Left lobe of liver (tissue), 2 donors: ENCODE measurements around the gene FABP6. TPM values are rescaled to one million over a fixed set of nuclear protein-coding genes. Genes with fewer than 3 reads are reported as not detected.
"Not testable (repeated sequence)": the region's sequence is repeated elsewhere in the genome, so short reads cannot be mapped to it uniquely, and the experiment has no call there.

Experiments used
- ATAC-seq: fragments of 200-7000 bp; cut with Tn5 transposase; one replicate; pipeline ENCODE4 v1.9.1; 2020; ENCODE audit warnings: mild to moderate bottlenecking, moderate library complexity
- DNase-seq: peaks from one replicate; pipeline ENCODE4 v3.0.0-alpha.2; 2020; ENCODE audit warnings: low spot score
- total RNA-seq: library from RNA; stranded (reverse); gene quantifications from one replicate; pipeline ENCODE4 v1.2.1, GENCODE V29; 2021
- donor health status: DM: no; HTN: no; CAD: no; lungs with moderate emphysema.
- donor health status: DM: no; HTN: yes; CAD: no.

The FABP6 gene
- total RNA-seq = not detected

GRCh38 chr5:160229190-160229742, at the start of gene FABP6:
FABP6 (plus strand) TSS chr5:160229506; CDS start chr5:160229558, 52 bp downstream.
- DNase-seq (no peak), ATAC-seq (no peak)

- ATAC-seq = no peak
- DNase-seq = no peak
Measured at GRCh38 chr5:160180931-160181330, 48.4 kb upstream of the FABP6 start.

GRCh38 chr5:160181965-160182622, 47.2 kb upstream of the FABP6 start:
- no peak for ATAC-seq

GRCh38 chr5:160183075-160183474, 46.2 kb upstream of the FABP6 start:
- no peak for DNase-seq
- no peak for ATAC-seq

More at GRCh38 chr5:160181965-160182622, 47.2 kb upstream of the FABP6 start:
- DNase-seq = no peak

GRCh38 chr5:160185626-160186360, 43.5 kb upstream of the FABP6 start:
- DNase-seq (no peak), ATAC-seq (no peak)

- no peak for ATAC-seq
- no peak for DNase-seq
Measured at GRCh38 chr5:160186480-160186879, 42.8 kb upstream of the FABP6 start.

GRCh38 chr5:160187091-160187490, 42.2 kb upstream of the FABP6 start:
- ATAC-seq = no peak
- no peak for DNase-seq

GRCh38 chr5:160188141-160189015, 40.9 kb upstream of the FABP6 start:
- peak; percentile 75 for ATAC-seq
- DNase-seq = no peak

- DNase-seq (no peak), ATAC-seq (no peak)
Measured at GRCh38 chr5:160192424-160192823, 36.9 kb upstream of the FABP6 start.

- ATAC-seq, DNase-seq: not testable (repeated sequence)
Measured at GRCh38 chr5:160193076-160193475, 36.2 kb upstream of the FABP6 start.

GRCh38 chr5:160193790-160194189, 35.5 kb upstream of the FABP6 start:
- ATAC-seq, DNase-seq: not testable (repeated sequence)

GRCh38 chr5:160197341-160198144, 31.8 kb upstream of the FABP6 start:
- ATAC-seq (peak; percentile 55), DNase-seq (no peak)

GRCh38 chr5:160198146-160198545, 31.2 kb upstream of the FABP6 start:
- no peak for DNase-seq
- no peak for ATAC-seq

- no peak for ATAC-seq
- DNase-seq = no peak
Measured at GRCh38 chr5:160198841-160199409, 30.4 kb upstream of the FABP6 start.

- peak; percentile 66 for DNase-seq
- ATAC-seq = peak; percentile 97
Measured at GRCh38 chr5:160199410-160199911, 29.8 kb upstream of the FABP6 start.

- DNase-seq = no peak
- no peak for ATAC-seq
Measured at GRCh38 chr5:160207061-160207460, 22.2 kb upstream of the FABP6 start.

GRCh38 chr5:160209917-160210316, 19.4 kb upstream of the FABP6 start:
- no peak for DNase-seq
- ATAC-seq = no peak

- DNase-seq = no peak
- ATAC-seq = no peak
Measured at GRCh38 chr5:160210606-160211005, 18.7 kb upstream of the FABP6 start.

- no peak for DNase-seq
- ATAC-seq = no peak
Measured at GRCh38 chr5:160211352-160211751, 18.0 kb upstream of the FABP6 start.

GRCh38 chr5:160213537-160213936, 15.8 kb upstream of the FABP6 start:
- ATAC-seq = no peak
- no peak for DNase-seq
